NCI-H128 (cell line): ENCODE results near the gene OR4K5.
"Not testable (repeated sequence)": the region's sequence is repeated elsewhere in the genome, so short reads cannot be mapped to it uniquely, and the experiment has no call there.

Source experiments
- DNase-seq: peaks from one replicate; lab custom pipeline; 2025; ENCODE audit not compliant: unreplicated experiment; lab: John Stamatoyannopoulos, UW

Gene OR4K5

GRCh38 chr14:19920021-19920657, at the start of gene OR4K5:
Gene OR4K5, plus strand, starts transcription at chr14:19920607. Its CDS starts 0 bp downstream, at chr14:19920607.
- DNase-seq, result no peak

- DNase-seq, result no peak
Observed at GRCh38 chr14:19873178-19873577, 47.2 kb upstream of the OR4K5 start.

- no peak for DNase-seq
Observed at GRCh38 chr14:19874842-19875241, 45.6 kb upstream of the OR4K5 start, which contains the start of gene OR4K2. Gene OR4K2, plus strand, starts transcription at chr14:19875142. Its CDS starts 1,126 bp downstream, at chr14:19876268.

- DNase-seq, result no peak
Observed at GRCh38 chr14:19878029-19878642, 42.3 kb upstream of the OR4K5 start.

GRCh38 chr14:19895282-19895681, 25.1 kb upstream of the OR4K5 start:
- no peak for DNase-seq

GRCh38 chr14:19900999-19901398, 19.4 kb upstream of the OR4K5 start:
- DNase-seq, result no peak

- no peak for DNase-seq
Observed at GRCh38 chr14:19902409-19902808, 18.0 kb upstream of the OR4K5 start.

GRCh38 chr14:19906665-19907064, 13.7 kb upstream of the OR4K5 start:
- no peak for DNase-seq

GRCh38 chr14:19911114-19911513, 9.3 kb upstream of the OR4K5 start:
- DNase-seq, result no peak

- DNase-seq, result no peak
Observed at GRCh38 chr14:19917243-19917642, 3.2 kb upstream of the OR4K5 start.

GRCh38 chr14:19917955-19918518, 2.4 kb upstream of the OR4K5 start:
- DNase-seq, result no peak

GRCh38 chr14:19918553-19919264, 1.7 kb upstream of the OR4K5 start:
- DNase-seq, result no peak

- DNase-seq, result no peak
Observed at GRCh38 chr14:19930617-19931016, 10.2 kb downstream of the OR4K5 start, which contains the start of gene OR4K1. Gene OR4K1, plus strand, starts transcription at chr14:19930917. Its CDS starts 4,750 bp downstream, at chr14:19935667.

- DNase-seq, result no peak
Observed at GRCh38 chr14:19941668-19942067, 21.3 kb downstream of the OR4K5 start.

- DNase-seq, result no peak
Observed at GRCh38 chr14:19947413-19948090, 27.1 kb downstream of the OR4K5 start.

GRCh38 chr14:19949218-19949617, 28.8 kb downstream of the OR4K5 start:
- DNase-seq, result no peak

- DNase-seq, result not testable (repeated sequence)
Observed at GRCh38 chr14:19969735-19970134, 49.3 kb downstream of the OR4K5 start.
